Measurements from ENCODE around the gene MASP1. TPM values are rescaled to one million over a fixed set of nuclear protein-coding genes. Genes with fewer than 3 reads are reported as not detected.
A peak's percentile ranks its signal among the peaks of the same experiment; 100 is the strongest.

The MASP1 gene
- total RNA-seq, 2 donors from 2014 or later = 1.9 to 2.6 TPM

DNA sequence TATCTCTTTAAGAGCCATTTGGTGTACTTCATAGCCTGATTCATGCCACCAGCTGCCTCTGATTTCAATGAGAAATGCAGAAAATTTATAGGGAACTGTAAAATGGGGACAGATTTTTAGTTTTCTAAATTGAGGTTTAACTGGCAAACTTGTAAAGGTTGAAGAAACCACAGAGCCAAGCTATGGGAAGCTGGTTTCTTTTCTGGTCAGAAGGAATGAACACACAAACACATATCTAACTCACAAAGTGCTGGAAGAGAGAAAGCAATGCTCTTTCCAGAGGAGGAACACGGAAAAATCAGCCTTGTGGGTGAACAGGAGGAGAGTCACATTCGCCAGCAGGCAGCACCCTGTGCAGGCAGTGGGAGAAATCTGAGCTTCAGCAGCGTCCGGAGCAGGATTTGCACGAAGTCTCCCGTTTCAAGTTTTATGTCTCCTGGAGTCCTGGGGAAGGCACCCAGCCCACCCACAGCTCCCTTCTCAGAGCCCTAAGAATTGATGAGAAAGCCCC, 481 bp downstream of the MASP1 start:
- H3K27me3 ChIP-seq (replicated peaks; ENCODE audit: insufficient read depth) = no peaks in the 10 kb centered on the region
- H3K9me3 ChIP-seq = no peaks in the 10 kb centered on the region
- TF ChIP-seq, protein P1, sequence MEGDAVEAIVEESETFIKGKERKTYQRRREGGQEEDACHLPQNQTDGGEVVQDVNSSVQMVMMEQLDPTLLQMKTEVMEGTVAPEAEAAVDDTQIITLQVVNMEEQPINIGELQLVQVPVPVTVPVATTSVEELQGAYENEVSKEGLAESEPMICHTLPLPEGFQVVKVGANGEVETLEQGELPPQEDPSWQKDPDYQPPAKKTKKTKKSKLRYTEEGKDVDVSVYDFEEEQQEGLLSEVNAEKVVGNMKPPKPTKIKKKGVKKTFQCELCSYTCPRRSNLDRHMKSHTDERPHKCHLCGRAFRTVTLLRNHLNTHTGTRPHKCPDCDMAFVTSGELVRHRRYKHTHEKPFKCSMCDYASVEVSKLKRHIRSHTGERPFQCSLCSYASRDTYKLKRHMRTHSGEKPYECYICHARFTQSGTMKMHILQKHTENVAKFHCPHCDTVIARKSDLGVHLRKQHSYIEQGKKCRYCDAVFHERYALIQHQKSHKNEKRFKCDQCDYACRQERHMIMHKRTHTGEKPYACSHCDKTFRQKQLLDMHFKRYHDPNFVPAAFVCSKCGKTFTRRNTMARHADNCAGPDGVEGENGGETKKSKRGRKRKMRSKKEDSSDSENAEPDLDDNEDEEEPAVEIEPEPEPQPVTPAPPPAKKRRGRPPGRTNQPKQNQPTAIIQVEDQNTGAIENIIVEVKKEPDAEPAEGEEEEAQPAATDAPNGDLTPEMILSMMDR (IDR thresholded peaks at IDR 0.05) = no peak
- H3K27ac ChIP-seq = no peak overlapping the region
- H3K4me1 ChIP-seq (ENCODE audit: control insufficient read depth in 1 of 2, low read depth in 2 of 2) = peaks cover 0 to 42% of the 10 kb centered on the region in 2 donors
- peak overlapping the region; percentile 48 for H3K4me3 ChIP-seq
- DNase-seq (ENCODE audit: low spot score) (no peak), ATAC-seq (ENCODE audit: insufficient number of reproducible peaks, low FRiP score, low read depth) (no peak)
- no peaks in the 10 kb centered on the region for H3K36me3 ChIP-seq

DNA sequence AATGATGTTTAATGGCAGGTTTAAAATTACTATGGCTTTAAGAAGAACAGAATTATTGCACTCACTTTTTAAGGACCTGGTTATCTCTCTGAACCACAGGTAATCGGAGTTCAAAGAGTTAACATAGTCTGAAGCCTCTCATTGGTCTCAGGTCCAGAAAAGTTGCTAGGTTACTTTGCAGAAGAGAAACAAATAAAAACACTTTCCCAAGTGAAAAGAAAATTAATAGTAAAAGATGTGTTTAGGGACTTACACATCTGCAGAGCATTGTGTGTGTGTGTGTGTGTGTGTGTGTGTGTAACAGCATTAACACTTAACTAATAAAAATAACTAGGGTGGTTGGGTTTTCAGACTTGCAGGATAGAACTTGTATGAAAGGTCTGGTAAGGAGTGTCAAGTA, 1.0 kb downstream of the MASP1 start:
- Histone ChIP-seq H3K4me1 (ENCODE audit: control insufficient read depth in 1 of 2, low read depth in 2 of 2) (peaks cover 0 to 42% of the 10 kb centered on the region in 2 donors), H3K36me3 (no peaks in the 10 kb centered on the region), H3K9me3 (no peaks in the 10 kb centered on the region), H3K27me3 (replicated peaks; ENCODE audit: insufficient read depth) (no peaks in the 10 kb centered on the region), H3K27ac (no peak overlapping the region), H3K4me3 (no peak overlapping the region)
- TF ChIP-seq, protein P1 (IDR thresholded peaks at IDR 0.05) = no peak
- DNase-seq (ENCODE audit: low spot score) = no peak
- no peak for ATAC-seq (ENCODE audit: insufficient number of reproducible peaks, low FRiP score, low read depth)

DNA sequence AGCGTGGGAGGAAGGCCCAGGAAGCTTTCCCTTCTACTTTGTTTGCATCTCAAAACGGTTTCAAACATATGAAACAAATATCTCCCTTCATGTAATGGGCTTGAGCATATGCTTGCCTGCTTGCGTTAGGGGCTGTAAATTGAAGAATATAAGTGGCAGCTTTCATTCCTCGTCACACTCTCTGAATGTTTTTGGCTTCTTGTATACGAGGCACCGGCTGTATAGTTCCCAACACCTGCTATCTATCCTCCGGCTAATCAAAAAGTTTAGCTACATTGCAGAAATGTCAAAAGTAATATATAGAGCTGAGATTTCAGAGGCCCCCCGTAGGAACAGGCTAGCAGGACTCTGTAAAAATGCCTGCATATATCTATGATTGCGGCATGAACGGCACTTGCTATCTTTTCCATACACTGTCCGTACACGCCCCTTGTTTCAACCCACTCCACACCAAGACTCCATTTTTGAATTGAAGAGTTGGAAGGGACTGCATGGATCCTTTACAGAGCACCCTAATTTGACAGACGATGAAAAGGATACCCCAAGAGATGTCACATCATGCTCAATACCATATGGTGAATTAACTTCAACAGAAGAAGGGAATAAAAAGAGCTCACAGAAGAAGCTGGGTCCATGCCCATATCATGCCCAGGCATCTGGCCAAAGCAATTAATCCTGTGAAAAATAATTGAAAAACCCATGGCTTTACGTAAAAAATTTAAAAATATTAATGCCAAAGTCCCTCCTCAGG, 2.5 kb downstream of the MASP1 start:
- ATAC-seq (ENCODE audit: insufficient number of reproducible peaks, low FRiP score, low read depth) = no peak
- DNase-seq (ENCODE audit: low spot score) = no peak
- Histone ChIP-seq H3K9me3 (no peaks in the 10 kb centered on the region), H3K4me1 (ENCODE audit: control insufficient read depth in 1 of 2, low read depth in 2 of 2) (peaks cover 0 to 42% of the 10 kb centered on the region in 2 donors), H3K27ac (no peak overlapping the region), H3K27me3 (replicated peaks; ENCODE audit: insufficient read depth) (no peaks in the 10 kb centered on the region), H3K36me3 (no peaks in the 10 kb centered on the region), H3K4me3 (no peak overlapping the region)
- TF ChIP-seq, protein P1 (IDR thresholded peaks at IDR 0.05) = no peak

DNA sequence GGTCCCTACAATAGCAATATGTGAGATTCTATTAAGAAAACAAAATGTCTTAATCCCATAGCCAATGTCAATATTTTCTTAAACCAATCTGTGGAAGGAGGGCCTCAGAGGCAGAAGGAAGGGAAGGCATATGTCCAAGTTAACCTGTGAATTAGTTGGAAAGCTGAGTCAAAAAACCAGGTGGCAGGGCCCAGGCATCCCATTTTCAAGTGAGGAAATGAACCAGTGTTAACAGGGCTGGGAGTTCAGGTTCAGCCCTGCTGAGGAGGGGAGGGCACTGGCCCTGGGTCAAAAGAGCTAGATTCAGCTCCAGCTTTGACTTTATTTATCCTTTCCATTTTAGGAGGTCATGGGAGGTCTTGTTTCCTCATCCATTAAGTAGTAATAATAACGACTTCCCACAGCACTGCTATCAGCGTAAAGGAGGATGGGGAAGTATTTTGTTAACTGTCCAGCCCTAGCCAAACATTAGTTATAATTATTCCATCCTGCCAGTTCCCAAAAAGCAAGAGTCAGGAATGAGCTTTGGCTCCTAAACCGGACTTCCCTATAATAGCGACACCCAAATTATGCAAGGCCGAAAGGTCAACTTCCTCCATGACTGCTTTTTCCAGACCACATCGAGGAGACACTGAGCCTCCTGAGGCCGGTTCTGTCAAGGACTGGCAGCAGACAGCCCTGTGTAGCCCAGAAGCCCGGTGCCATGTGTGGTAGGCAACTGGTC, 3.2 kb downstream of the MASP1 start:
- peaks cover 0 to 42% of the 10 kb centered on the region in 2 donors for H3K4me1 ChIP-seq (ENCODE audit: control insufficient read depth in 1 of 2, low read depth in 2 of 2)
- no peak for DNase-seq (ENCODE audit: low spot score)
- no peak overlapping the region for H3K27ac ChIP-seq
- no peaks in the 10 kb centered on the region for H3K36me3 ChIP-seq
- H3K27me3 ChIP-seq (replicated peaks; ENCODE audit: insufficient read depth) = no peaks in the 10 kb centered on the region
- no peaks in the 10 kb centered on the region for H3K9me3 ChIP-seq
- TF ChIP-seq, protein P1 (IDR thresholded peaks at IDR 0.05) = no peak
- H3K4me3 ChIP-seq = no peak overlapping the region
- no peak for ATAC-seq (ENCODE audit: insufficient number of reproducible peaks, low FRiP score, low read depth)

DNA sequence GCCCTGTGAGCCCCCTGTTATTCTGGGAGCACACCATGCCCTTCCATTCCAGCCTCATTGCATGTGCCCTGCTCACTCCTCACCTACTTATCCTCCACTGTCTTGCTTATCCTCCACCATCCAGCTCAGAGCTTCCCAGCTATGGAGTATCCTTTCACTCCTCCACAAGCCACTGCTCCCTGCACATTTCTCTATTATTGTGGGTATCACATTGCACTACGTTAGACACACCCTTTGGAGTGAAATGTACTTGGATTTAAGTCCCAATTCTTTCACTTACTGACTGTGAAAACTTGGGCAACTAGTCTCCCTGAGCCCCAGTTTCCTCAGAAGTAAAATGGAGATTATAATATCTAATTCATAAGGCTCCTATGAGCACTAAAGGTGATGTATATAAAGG, 4.3 kb downstream of the MASP1 start:
- DNase-seq (ENCODE audit: low spot score) = no peak
- Histone ChIP-seq H3K4me1 (ENCODE audit: control insufficient read depth in 1 of 2, low read depth in 2 of 2) (peaks cover 0 to 42% of the 10 kb centered on the region in 2 donors), H3K27me3 (replicated peaks; ENCODE audit: insufficient read depth) (no peaks in the 10 kb centered on the region), H3K4me3 (no peak overlapping the region), H3K9me3 (no peaks in the 10 kb centered on the region), H3K27ac (no peak overlapping the region), H3K36me3 (no peaks in the 10 kb centered on the region)
- TF ChIP-seq, protein P1 (IDR thresholded peaks at IDR 0.05) = no peak
- ATAC-seq (ENCODE audit: insufficient number of reproducible peaks, low FRiP score, low read depth) = no peak

All from thoracic aorta (tissue), 2 donors.